Central memory CD8-positive, alpha-beta T cell (primary cell): Measurements from ENCODE around the gene REXO4.

ENCODE experiments used
- ATAC-seq: fragments of 150-1000 bp; cut with Tn5 transposase; replicated peaks from 2 replicates; pipeline ENCODE4 v1.10.0; 2022; ENCODE audit warnings: mild to moderate bottlenecking, moderate FRiP score, moderate number of reproducible peaks; ENCODE audit not compliant: poor library complexity, severe bottlenecking; ENCODE audit errors: extremely low read depth
- DNase-seq, 2 donors: peaks; one replicate each; pipeline ENCODE4 v3.0.0; 2021; ENCODE audit warnings: low spot score in 2 of 2
- H3K27ac Mint-ChIP-seq: one replicate; pipeline ENCODE4 v1.8.0; 2022; ENCODE audit warnings: low read depth, mild to moderate bottlenecking, moderate library complexity, mixed read lengths
- H3K27me3 Mint-ChIP-seq: one replicate; pipeline ENCODE4 v1.8.0; 2022; ENCODE audit warnings: mixed read lengths
- H3K36me3 Mint-ChIP-seq: one replicate; pipeline ENCODE4 v1.8.0; 2022; ENCODE audit warnings: mild to moderate bottlenecking, moderate library complexity, mixed read lengths; ENCODE audit not compliant: insufficient read depth
- H3K4me1 Mint-ChIP-seq: one replicate; pipeline ENCODE4 v1.8.0; 2022; ENCODE audit warnings: mixed read lengths
- H3K4me3 Mint-ChIP-seq: one replicate; pipeline ENCODE4 v1.8.0; 2022; ENCODE audit warnings: mild to moderate bottlenecking, moderate library complexity, mixed read lengths
- H3K9me3 Mint-ChIP-seq: one replicate; pipeline ENCODE4 v1.8.0; 2022; ENCODE audit warnings: mixed read lengths

Gene REXO4

GRCh38 chr9:133417541-133418461, at the start of gene REXO4:
REXO4 (minus strand) TSS chr9:133418010; CDS start chr9:133417844, 166 bp downstream.
- H3K4me1 Mint-ChIP-seq, result peaks cover 57% of the 10 kb centered on the region
- peak within 1 kb of the TSS; percentile 86 for H3K4me3 Mint-ChIP-seq
- peaks cover 19% of the 10 kb centered on the region for H3K36me3 Mint-ChIP-seq
- peak within 1 kb of the TSS; percentile 87 for H3K27ac Mint-ChIP-seq
- ATAC-seq (peak; percentile 75), DNase-seq (peak; percentile 81 to 84)
- H3K9me3 Mint-ChIP-seq, result no peaks in the 10 kb centered on the region
- H3K27me3 Mint-ChIP-seq, result no peaks in the 10 kb centered on the region

- DNase-seq (no peak), ATAC-seq (no peak)
- no peaks in the 10 kb centered on the region for H3K27me3 Mint-ChIP-seq
- no peaks in the 10 kb centered on the region for H3K9me3 Mint-ChIP-seq
- H3K4me1 Mint-ChIP-seq, result peaks cover 8% of the 10 kb centered on the region
- H3K27ac Mint-ChIP-seq, result no peak overlapping the region
- H3K36me3 Mint-ChIP-seq, result peaks cover 2% of the 10 kb centered on the region
- H3K4me3 Mint-ChIP-seq, result no peak overlapping the region
Observed at GRCh38 chr9:133467101-133467500, 49.3 kb upstream of the REXO4 start.

GRCh38 chr9:133465984-133466383, 48.2 kb upstream of the REXO4 start:
- H3K27ac Mint-ChIP-seq, result no peak overlapping the region
- H3K27me3 Mint-ChIP-seq, result no peaks in the 10 kb centered on the region
- no peaks in the 10 kb centered on the region for H3K9me3 Mint-ChIP-seq
- H3K4me3 Mint-ChIP-seq, result no peak overlapping the region
- H3K36me3 Mint-ChIP-seq, result peaks cover 4% of the 10 kb centered on the region
- DNase-seq, result no peak
- ATAC-seq, result no peak
- H3K4me1 Mint-ChIP-seq, result peaks cover 16% of the 10 kb centered on the region

GRCh38 chr9:133464638-133465037, 46.8 kb upstream of the REXO4 start:
- Mint-ChIP-seq H3K9me3 (no peaks in the 10 kb centered on the region), H3K4me1 (peaks cover 21% of the 10 kb centered on the region), H3K4me3 (no peak overlapping the region), H3K27ac (peak overlapping the region; percentile 46), H3K36me3 (peaks cover 8% of the 10 kb centered on the region), H3K27me3 (no peaks in the 10 kb centered on the region)
- DNase-seq (no peak), ATAC-seq (no peak)

GRCh38 chr9:133463864-133464615, 46.2 kb upstream of the REXO4 start:
- H3K36me3 Mint-ChIP-seq, result peaks cover 8% of the 10 kb centered on the region
- no peak for DNase-seq
- H3K9me3 Mint-ChIP-seq, result no peaks in the 10 kb centered on the region
- H3K27ac Mint-ChIP-seq, result peak overlapping the region; percentile 46
- no peak for ATAC-seq
- H3K27me3 Mint-ChIP-seq, result no peaks in the 10 kb centered on the region
- H3K4me1 Mint-ChIP-seq, result peaks cover 21% of the 10 kb centered on the region
- H3K4me3 Mint-ChIP-seq, result no peak overlapping the region

GRCh38 chr9:133463234-133463863, 45.5 kb upstream of the REXO4 start:
- DNase-seq, result no peak

GRCh38 chr9:133461975-133462374, 44.2 kb upstream of the REXO4 start:
- H3K36me3 Mint-ChIP-seq, result peaks cover 8% of the 10 kb centered on the region
- peak overlapping the region; percentile 97 for H3K27ac Mint-ChIP-seq
- no peaks in the 10 kb centered on the region for H3K9me3 Mint-ChIP-seq
- peaks cover 21% of the 10 kb centered on the region for H3K4me1 Mint-ChIP-seq
- peak overlapping the region; percentile 6 for H3K4me3 Mint-ChIP-seq
- no peaks in the 10 kb centered on the region for H3K27me3 Mint-ChIP-seq
- no peak for DNase-seq
- ATAC-seq, result no peak

More at GRCh38 chr9:133463234-133463863, 45.5 kb upstream of the REXO4 start:
- Mint-ChIP-seq H3K4me1 (peaks cover 21% of the 10 kb centered on the region), H3K9me3 (no peaks in the 10 kb centered on the region), H3K27me3 (no peaks in the 10 kb centered on the region), H3K4me3 (no peak overlapping the region), H3K27ac (peak overlapping the region; percentile 46), H3K36me3 (peaks cover 8% of the 10 kb centered on the region)
- no peak for ATAC-seq

- Mint-ChIP-seq H3K4me1 (peaks cover 21% of the 10 kb centered on the region), H3K36me3 (peaks cover 8% of the 10 kb centered on the region), H3K9me3 (no peaks in the 10 kb centered on the region), H3K27ac (peak overlapping the region; percentile 97), H3K27me3 (no peaks in the 10 kb centered on the region), H3K4me3 (peak overlapping the region; percentile 93)
- peak; percentile 29 for ATAC-seq
- DNase-seq, result peak in 1 of 2 donors; percentile 45
Observed at GRCh38 chr9:133460405-133461175, 42.8 kb upstream of the REXO4 start.

- H3K4me1 Mint-ChIP-seq, result peaks cover 21% of the 10 kb centered on the region
- H3K27ac Mint-ChIP-seq, result peak within 1 kb of the TSS; percentile 97
- no peaks in the 10 kb centered on the region for H3K9me3 Mint-ChIP-seq
- ATAC-seq, result peak; percentile 87
- H3K4me3 Mint-ChIP-seq, result peak within 1 kb of the TSS; percentile 93
- peak; percentile 82 to 86 for DNase-seq
- peaks cover 4% of the 10 kb centered on the region for H3K27me3 Mint-ChIP-seq
- peaks cover 8% of the 10 kb centered on the region for H3K36me3 Mint-ChIP-seq
Observed at GRCh38 chr9:133459476-133460404, 41.9 kb upstream of the REXO4 start, which contains the start of gene CACFD1. CACFD1 (plus strand) TSS chr9:133459978; CDS start chr9:133460067, 89 bp downstream.

GRCh38 chr9:133458643-133459312, 41.0 kb upstream of the REXO4 start:
- Mint-ChIP-seq H3K27ac (no peak overlapping the region), H3K27me3 (peaks cover 13% of the 10 kb centered on the region)

GRCh38 chr9:133457748-133458147, 39.9 kb upstream of the REXO4 start:
- Mint-ChIP-seq H3K27ac (no peak overlapping the region), H3K4me3 (no peak overlapping the region), H3K36me3 (peaks cover 8% of the 10 kb centered on the region), H3K9me3 (no peaks in the 10 kb centered on the region), H3K27me3 (peaks cover 16% of the 10 kb centered on the region), H3K4me1 (peaks cover 13% of the 10 kb centered on the region)
- no peak for DNase-seq
- ATAC-seq, result no peak

More at GRCh38 chr9:133458643-133459312, 41.0 kb upstream of the REXO4 start:
- H3K4me3 Mint-ChIP-seq, result peak overlapping the region; percentile 93
- peaks cover 8% of the 10 kb centered on the region for H3K36me3 Mint-ChIP-seq
- no peaks in the 10 kb centered on the region for H3K9me3 Mint-ChIP-seq
- peaks cover 16% of the 10 kb centered on the region for H3K4me1 Mint-ChIP-seq
- ATAC-seq, result no peak
- DNase-seq, result no peak
